Stimulated activated CD8-positive, alpha-beta memory T cell treated with anti-CD3 and anti-CD28 coated beads, Interleukin-7, amount 100 ng/mL, for 24 hours (primary cell): Measurements from ENCODE around the gene AGPAT1.
"Not testable (repeated sequence)": the region's sequence is repeated elsewhere in the genome, so short reads cannot be mapped to it uniquely, and the experiment has no call there.

Experiments used
- DNase-seq: peaks from one replicate; pipeline ENCODE4 v3.0.0-alpha.2; 2020; ENCODE audit warnings: low read depth

Gene AGPAT1

DNA sequence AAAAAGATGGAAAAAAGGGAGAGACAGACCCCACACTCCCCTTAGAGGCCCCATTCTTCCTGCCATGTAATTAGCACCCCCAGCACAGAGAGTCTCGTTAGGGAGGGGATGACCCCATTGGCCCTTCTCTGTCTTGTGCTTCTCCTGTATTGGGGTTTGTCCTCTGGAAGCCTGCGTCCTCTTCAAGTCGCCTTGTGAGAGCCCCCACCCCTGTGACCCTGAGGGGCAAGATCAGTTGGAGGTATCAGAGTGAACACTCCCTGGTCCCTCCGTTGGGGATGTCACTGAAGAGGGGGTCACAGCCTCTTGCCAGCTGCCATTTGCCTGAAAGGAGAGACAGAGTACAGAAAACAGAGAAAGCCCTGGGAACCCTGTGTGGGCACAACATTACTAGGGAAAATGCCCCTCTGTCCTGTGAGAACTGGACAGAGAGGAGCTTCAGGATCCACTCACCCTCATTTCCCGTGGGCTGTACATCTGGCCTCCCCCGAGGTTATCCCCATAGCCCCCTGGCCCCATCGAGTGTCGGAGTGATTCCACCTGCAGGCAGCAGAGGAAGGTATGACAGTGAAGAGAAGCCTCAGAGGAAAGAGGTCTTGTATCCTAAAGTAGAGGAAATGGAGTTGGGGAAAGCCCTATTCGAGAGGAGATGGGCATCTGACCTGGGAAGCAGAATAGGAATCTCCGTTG, 10.4 kb upstream of the AGPAT1 start:
- not testable (repeated sequence) for DNase-seq

DNA sequence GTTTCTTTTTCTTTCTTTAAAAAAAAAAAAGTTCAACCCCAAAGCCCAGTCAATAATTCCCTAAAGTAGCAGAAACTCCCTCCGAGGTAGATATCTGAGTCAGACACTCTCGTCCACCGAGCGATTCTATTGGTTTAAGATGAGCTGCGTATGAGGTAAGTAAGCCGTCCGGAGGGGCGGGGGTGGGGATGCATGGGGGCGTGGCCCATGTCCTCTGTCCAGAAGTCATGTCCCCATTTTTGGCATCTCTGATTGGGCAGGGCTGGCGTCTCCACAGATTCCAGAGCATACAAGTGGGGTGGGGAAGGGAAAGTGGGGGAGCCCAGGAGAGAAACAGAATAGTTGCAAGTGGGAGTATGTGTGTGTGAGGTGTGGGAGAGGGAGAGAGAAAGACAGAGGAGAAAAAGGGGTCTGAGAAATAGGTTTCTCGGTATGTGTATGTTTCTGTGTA, 9.8 kb upstream of the AGPAT1 start:
- DNase-seq, result not testable (repeated sequence)

DNA sequence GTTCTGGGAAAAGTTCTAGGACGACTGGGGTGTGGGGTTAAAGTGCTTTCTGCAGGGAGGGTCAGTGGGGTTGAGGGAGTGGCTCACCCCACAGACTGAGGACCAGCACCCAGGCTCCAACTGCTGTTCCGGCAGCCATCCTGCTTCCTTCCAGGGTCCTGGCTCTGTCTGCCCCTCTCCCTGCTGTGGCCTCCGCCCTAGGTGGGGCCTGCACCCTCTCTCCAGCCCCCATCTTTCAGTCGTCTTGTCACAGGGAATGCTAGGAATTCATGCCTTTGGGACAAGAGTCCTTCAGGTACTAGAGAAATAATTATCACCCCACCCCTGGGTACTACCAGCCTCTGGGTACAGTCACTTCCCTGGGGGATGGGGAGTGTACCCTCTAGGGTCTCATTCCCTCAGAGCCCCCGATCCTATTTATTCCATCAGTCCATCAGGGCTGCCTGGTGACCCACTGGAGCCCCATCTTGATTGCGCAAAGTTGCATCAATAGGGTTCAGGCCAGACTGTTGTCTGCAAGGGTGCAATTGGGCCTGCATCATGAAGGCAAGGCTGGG, 8.3 kb upstream of the AGPAT1 start, which contains the start of gene AGER:
TSS of gene AGER (minus strand) at position 170 of the 557 bp plus-strand sequence. CDS start at position 139, 31 bp downstream.
- no peak for DNase-seq

DNA sequence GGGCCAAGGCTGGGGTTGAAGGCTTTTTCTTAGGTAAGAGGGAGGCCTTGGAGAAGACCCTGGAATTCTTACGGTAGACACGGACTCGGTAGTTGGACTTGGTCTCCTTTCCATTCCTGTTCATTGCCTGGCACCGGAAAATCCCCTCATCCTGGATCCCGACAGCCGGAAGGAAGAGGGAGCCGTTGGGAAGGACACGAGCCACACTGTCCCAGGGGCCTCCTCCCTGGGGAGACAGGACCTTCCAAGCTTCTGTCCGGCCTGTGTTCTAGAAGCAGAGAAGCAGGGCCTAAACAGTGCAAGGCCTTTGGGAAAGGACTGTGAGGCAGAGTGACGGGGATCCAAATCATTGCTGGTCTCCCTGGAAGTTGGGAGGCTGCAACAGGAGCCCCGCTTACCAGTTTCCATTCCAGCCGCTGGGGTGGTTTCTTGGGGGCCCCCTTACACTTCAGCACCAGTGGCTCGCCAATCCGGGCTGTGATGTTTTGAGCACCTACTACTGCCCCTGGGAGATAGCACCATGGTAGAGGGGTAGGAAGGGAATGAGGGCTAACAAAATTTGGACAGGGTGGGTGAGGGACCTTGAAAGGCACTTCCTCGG, 7.7 kb upstream of the AGPAT1 start:
- no peak for DNase-seq

DNA sequence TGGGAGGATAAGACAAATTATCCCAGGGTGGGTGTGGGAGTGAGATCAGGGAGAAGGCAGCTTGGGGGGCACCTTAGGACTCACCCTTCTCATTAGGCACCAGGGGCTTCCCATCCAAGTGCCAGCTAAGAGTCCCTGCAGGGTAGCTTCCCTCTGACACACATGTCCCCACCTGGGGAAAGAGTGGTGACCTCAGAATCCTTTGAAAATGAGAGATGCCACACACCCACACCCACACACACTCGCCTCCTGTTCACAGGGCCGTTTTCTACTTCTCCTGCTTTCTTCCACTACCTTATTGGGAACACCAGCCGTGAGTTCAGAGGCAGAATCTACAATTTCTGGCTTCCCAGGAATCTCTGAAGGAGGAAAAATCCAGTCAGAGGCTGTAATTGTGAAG, 7.1 kb upstream of the AGPAT1 start:
- no peak for DNase-seq

DNA sequence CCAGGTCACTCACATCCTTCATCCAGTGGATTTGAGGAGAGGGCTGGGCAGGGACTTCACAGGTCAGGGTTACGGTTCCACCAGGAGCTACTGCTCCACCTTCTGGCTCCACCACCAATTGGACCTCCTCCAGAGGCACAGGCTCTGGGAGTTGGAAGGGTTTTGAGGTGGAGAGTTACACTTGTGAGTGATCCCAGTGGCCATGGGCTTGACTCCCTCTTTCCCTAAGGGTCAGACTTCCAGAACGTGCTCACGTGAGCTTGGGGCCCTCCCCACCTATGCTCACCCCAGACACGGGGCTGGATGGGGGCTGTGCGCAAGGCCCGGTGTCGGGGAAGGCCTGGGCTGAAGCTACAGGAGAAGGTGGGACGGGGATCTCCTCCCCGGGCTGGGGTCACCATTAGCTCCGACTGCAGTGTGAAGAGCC, 6.7 kb upstream of the AGPAT1 start:
- DNase-seq, result no peak

DNA sequence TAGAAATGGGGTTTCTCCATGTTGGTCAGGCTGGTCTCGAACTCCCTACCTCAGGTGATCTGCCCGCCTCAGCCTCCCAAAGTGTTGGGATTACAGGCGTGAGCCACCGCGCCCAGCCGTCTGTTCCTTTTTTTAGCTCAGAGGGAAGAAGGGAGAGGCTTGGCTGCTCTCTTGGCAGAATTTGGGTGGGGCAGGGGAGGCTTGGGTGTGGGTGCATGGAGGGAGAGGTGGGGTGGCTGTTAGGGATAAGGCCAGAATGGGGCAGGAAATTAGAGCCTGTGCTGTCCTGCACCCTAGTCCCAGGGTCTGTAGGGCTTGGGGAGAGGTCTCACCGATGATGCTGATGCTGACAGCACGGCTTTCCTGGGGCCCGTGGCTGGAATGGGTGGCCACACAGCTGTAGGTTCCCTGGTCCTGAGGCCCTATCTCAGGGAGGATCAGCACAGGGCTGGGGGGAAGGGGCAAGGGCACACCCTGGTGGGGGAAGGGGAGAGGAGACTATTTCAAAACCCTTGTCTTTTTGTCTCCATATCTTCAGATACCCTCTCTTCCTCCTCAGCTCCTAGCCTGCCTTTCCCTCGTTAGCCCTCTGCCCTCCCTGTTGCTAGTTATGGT, 6.1 kb upstream of the AGPAT1 start:
- no peak for DNase-seq

DNA sequence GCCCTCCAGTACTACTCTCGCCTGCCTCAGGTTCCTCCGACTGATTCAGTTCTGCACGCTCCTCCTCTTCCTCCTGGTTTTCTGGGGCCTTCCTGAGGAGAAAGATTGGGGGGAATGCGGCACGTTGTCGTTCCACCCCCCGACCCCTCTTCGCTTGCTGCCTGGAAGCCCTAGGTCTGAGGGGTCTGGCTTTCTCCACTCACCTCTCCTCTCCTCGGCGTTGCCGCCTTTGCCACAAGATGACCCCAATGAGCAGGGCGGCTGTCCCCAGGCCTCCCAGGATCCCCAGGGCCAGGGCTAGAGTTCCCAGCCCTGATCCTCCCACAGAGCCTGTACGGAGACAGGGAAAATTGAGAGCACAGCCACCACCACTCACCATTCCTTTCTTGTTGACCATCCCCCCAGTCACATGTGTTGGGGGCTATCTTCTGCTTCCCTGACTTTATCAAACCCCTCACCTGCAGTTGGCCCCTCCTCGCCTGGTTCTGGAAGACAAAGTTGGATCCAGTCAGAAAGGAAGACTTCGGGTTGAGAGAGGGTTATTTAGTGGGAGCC, 5.3 kb upstream of the AGPAT1 start:
- DNase-seq, result no peak

DNA sequence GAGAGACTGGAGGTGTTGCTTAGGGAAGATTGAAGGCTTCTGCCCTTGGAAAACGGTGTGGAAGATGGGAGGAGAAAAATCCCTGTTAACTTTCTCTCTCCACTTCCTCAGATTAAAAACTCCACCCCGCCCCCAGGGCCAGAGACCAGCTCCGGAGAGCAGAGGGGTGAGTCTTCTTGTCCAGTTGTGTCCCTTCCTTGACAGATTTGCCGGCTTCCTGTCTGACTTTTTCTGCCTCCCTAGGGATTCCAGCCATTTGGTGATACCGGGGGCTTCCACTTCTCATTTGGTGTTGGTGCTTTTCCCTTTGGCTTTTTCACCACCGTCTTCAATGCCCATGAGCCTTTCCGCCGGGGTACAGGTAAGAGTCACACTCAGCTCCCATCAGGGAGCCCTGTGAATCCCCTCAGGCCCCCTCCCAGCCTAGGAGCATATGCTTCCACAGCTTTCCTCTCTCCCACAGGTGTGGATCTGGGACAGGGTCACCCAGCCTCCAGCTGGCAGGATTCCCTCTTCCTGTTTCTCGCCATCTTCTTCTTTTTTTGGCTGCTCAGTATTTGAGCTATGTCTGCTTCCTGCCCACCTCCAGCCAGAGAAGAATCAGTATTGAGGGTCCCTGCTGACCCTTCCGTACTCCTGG, 4.0 kb upstream of the AGPAT1 start:
- DNase-seq, result no peak

DNA sequence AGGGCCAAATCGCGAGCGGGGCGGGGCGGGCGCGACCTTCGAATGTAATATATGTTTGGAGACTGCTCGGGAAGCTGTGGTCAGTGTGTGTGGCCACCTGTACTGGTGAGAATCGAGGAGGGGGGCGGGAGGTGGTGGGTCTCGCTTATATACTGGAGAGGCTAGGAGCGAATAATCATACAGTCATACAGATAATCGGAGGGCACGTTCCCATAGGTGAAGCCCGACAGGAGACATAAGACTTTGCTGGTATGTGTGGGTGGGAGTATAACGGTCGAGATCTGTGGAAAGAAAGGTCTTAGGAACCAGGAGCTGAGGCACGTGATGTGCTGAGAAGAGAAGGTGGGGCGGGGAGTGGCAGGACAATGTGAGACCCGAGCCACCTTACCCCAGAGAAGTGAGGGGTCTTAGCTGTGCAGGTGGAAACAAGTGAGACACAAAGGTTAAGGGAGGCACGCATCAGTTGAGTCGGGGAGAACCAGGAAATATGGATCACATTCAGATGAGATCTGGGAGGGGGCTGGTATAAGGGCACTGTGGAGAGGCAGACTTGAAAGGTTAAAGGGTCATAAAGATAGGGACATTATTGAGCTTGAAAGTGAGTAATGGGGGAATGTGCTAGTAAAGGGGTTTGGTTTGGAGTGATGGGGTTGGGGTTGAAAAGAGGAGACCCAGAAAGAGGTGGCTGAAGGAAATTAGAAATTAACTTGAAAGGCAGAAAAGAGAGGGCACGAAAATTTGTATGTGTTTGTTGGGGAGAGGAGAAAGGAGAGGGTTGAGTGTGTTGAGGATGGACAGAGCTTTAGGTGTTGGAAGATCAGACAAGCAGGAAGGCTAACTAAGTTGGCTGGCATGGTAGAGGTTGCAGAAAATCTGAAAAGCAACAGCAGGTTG, 2.9 kb upstream of the AGPAT1 start:
- no peak for DNase-seq

DNA sequence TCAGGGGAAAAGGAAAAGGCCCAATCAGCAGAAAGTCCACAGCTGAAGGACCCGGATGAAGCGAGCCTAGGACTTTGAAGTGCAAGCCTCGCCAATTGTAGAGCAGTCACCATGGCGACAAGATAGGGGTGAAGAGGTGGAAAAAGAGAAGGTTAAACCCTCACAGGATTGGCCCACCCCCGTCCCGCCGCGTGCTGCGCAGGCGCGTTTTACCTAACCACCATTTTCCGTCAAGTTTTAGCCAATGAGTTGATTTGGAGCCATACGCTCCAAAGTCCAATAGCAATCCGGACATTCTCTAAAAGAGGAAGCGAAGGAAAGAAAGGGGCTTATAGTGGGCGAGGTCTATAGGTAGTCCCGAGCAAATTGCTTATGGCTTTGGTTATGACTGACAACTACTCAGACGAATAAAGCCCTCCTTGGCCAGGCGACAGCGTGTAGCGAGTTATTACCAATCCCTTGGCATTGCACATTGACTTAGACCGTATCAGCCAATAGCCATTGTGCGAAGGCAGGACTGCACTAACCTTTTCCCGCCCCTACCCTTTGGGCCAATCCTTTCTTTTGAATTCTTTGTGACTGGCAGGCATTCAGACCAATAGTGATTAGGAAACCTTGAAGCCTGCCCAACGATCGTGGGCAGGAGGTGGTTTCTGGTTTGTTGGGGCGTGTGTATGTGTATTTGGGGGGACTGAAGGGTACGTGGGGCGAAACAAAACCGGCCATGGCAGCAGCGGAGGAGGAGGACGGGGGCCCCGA, 2.1 kb upstream of the AGPAT1 start, which contains the start of gene RNF5:
TSS of gene RNF5 (plus strand) at position 618 of the 759 bp plus-strand sequence. CDS start at position 725, 107 bp downstream.
- peak; percentile 76 for DNase-seq

DNA sequence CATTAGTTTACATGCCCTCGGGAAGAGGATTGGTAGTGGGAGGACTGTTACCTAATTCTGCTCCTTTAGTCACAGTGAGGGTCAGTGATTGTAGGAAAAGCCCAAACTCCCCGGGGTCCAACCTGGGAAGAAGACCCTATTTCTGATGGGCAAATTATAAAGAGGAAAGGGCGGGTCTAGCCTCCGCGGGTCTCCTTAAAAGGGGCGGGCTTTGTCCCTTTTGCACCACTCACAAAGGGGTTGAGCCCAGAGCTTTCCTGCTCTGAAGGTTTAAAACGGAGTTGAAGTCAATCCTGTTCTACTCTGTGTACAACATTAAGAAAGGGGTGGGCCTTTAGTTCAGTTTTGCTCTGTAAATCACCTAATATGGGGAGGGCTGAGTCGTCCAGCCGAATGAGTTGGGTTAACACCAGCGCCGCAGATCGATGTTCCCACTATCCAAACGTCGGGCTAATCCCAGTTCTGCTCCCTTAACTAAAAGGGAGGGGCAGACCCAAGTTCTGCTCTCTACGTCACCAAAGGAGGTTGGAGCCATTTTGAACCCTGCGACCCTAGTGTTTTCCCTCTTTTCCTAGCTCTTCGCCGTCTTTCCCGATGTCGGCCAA, 1.4 kb upstream of the AGPAT1 start:
- no peak for DNase-seq

DNA sequence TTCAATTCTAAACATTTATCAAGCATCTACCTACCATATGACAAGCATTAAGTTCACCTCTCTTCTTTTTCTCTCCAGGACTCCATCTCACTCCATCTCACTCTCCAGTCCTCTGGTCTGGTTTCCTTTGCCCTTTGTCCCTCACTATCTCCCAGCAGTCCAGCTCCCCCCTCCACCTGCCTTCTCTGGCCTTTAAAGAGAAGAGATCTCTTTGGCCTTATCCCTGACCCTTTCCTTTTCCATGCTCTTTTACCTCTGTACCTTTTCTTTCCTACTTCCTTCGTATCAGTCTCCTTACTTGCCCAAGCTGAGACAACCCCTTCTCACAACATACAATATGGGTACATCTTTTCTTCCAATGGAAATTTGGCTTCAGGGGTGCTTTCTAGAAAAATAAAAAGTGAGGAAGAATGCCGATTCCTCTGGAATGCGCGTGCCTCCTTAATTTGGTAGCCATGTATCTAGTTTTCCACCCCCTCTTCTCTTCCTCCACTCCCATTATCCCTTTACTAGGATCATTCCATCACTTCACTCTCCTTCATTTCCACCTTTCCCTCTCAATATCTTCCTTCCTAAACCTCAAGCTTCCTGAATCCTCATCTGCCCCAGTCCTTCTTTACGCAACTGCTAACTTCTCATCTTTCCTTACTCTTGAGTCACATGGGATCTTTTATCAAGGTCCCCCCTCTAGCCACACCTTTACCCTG, 745 bp upstream of the AGPAT1 start:
- no peak for DNase-seq

DNA sequence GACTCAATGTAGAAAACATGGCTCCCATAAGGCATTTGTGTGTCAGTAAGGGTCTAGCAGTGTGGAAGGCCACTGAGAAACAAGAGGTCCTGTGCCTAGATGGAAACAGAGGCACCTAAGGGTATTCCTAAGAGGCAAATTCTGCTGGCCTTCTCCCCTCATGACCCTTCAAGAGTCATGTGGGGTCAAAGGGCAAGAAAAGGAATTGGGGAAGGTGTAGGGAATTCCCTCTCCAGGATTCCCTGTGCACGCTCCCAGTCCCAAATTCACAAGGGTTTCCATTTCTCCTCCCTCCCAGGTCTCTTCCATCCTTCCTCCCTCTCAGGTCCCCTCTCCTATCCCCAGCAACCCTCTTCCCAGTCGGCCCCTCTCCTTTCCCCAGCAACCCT, 568 bp downstream of the AGPAT1 start:
- no peak for DNase-seq

DNA sequence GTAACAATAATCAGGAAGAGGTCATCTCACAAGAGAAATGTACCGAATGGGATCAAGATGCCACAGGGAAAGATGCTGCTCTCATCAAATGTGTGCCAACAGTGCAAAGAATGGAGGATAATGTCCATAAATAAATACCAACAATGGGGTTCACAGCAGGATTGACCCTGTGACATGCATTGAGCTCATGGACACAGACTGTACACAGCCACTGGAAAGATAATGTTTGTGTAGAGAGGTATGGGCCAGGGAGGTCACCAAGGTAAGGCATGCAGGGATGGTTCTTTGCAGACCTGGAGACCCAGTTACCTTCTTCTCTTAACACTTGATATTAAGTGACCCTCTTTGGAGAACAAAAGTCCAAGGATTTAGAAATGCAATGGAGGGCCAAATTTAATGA, 1.5 kb downstream of the AGPAT1 start:
- DNase-seq, result no peak

DNA sequence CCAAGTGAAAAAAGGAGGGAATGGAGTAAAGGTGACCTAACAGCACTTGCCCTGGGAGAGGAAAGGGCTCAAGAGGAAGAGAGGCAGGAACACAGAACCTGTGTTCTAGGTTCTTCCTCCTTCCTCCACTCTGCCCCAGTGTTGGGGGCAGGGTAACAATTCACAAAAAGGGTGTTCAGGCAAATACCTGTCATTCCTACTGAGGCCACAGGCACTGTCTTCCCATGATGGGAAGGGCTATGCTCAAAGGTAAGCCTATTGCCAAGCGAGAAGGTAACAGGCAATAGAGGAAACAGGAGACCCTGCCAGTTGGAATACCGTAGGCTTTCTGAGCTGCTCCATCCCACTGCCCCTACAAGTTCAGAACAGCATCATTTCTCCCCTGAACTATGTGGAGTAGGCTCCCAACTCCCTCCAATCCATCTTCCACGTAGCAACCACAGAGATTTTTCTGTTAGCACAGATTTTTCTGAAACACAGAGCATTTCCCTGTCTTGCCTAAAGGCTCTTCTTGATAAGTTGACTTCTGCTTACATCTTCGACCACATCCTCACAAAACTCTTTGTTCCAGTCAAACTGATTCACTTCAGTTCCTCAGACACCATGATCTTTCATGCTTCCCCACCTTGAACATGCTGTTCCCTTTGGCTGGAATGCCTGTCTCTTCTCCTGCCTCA, 2.7 kb downstream of the AGPAT1 start:
- DNase-seq, result no peak

DNA sequence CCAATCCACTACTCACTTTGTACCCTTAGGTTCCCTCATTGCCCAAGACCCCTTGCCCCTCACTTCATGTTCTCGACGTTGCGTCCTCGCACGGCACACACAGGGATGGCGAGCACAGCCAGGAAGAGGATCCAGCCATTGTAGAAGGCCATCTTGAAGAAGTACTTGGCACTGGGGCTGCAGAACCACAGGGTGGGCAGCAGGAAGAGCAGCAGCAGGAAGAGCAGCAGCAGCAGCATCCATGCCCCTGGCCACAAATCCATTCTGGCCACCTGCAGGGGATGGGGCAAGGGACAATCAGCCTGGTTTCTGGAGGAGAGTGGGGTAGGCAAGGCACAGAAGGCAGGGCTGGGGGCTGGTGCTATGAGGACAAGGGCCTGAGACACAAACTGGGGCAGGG, 4.7 kb downstream of the AGPAT1 start:
- no peak for DNase-seq

DNA sequence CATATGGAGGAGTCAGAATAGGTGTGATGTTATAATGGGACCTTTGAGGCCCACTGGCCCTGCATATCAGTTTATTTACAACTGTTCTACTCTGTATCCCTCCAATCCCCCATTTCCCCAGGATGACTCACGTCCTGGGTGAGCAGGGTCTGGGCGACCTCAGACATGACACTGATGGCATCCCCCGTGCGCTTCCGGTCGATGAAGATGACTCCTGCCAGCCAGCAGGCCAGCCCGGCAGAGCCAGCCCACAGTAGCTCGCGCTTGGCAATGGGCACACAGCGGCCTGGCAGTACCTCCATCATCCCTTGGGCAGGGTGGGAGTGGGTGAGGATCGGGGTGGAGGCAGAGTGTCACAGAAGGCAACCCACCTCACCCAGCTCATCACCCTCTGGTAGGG, 5.6 kb downstream of the AGPAT1 start:
- no peak for DNase-seq
